H1 (cell line): Measurements from ENCODE around the gene TINCR.

Experiments
- RAD21 ChIP-seq, 2 experiments: IDR thresholded peaks in 1 of 2; conservative IDR thresholded peaks in 1 of 2; 2 replicates each; pipeline ENCODE4 v1.6.1; 2011; ENCODE audit warnings: low read depth in 2 of 2, low read length in 2 of 2, improper control_type of control experiment in 1 of 2, inconsistent platforms in 1 of 2, mild to moderate bottlenecking in 1 of 2, moderate library complexity in 1 of 2
- SP2 ChIP-seq: IDR thresholded peaks from 2 replicates; pipeline ENCODE4 v1.6.1; 2012; ENCODE audit warnings: mild to moderate bottlenecking, low read length, inconsistent platforms
- TF ChIP-seq, protein P1 (sequence below), 3 experiments: IDR thresholded peaks; 1 replicate in 2 of 3; 2 replicates in 1 of 3; pipeline versions ENCODE4 v1.5.1 to v1.6.1; 2011; ENCODE audit warnings: low read length in 3 of 3, mild to moderate bottlenecking in 3 of 3, inconsistent platforms in 2 of 3, low read depth in 1 of 3, moderate library complexity in 1 of 3; ENCODE audit not compliant: insufficient read depth in 1 of 3; ENCODE audit errors: control extremely low read depth in 1 of 3

DNA sequence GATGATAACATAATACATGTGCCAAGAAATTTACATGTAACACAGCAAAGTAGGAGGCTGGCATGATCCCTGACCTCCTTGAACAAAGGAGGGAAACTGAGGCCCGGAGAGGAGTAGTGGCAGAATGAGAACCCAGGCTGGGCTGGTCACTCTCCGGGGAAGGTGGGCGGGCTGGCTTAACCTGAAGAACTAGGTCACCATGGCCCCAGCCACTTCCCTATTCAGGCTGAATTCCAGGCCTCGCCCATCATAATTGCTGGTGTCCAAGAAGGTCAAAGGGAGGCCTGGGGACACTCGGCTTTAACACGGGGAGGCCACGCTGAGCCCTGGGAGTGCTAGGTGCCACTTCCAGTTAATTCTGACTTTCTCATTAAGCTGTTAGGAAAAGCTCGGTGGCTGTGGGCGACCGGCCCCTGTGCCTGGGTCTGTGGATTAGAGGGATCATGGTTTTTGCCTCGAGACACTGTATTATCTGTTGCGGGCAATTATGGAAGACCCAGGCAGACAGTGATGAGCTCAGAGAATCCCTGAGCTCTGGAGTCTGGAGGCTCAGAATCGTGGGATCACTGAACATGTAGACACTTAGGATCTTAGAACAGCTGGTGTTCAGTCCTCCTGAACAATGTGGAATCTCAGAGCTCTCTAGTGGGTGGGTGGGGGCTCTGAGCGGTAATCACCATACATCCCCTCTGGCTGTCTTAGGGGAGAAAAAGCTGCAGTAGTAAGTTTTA is 5.0 kb upstream of the TINCR start:
- TF ChIP-seq RAD21 (IDR thresholded peaks at IDR 0.05 in 1 of 2, conservative IDR thresholded peaks at IDR 0.05 in 1 of 2; ENCODE audit: low read depth in 2 of 2, low read length in 2 of 2), result no peak
- TF ChIP-seq, protein P1, sequence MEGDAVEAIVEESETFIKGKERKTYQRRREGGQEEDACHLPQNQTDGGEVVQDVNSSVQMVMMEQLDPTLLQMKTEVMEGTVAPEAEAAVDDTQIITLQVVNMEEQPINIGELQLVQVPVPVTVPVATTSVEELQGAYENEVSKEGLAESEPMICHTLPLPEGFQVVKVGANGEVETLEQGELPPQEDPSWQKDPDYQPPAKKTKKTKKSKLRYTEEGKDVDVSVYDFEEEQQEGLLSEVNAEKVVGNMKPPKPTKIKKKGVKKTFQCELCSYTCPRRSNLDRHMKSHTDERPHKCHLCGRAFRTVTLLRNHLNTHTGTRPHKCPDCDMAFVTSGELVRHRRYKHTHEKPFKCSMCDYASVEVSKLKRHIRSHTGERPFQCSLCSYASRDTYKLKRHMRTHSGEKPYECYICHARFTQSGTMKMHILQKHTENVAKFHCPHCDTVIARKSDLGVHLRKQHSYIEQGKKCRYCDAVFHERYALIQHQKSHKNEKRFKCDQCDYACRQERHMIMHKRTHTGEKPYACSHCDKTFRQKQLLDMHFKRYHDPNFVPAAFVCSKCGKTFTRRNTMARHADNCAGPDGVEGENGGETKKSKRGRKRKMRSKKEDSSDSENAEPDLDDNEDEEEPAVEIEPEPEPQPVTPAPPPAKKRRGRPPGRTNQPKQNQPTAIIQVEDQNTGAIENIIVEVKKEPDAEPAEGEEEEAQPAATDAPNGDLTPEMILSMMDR (IDR thresholded peaks at IDR 0.05; ENCODE audit: control extremely low read depth in 1 of 3, insufficient read depth in 1 of 3, low read depth in 1 of 3, low read length in 3 of 3), result no peak
- TF ChIP-seq SP2, result no peak
